Measurements from ENCODE around the gene SEC14L2.
"Not testable (repeated sequence)": the region's sequence is repeated elsewhere in the genome, so short reads cannot be mapped to it uniquely, and the experiment has no call there.

The SEC14L2 gene

GRCh38 chr22:30460555-30460954 is 63.7 kb downstream of the SEC14L2 start:
- DNase-seq = not testable (repeated sequence)

- no peak for DNase-seq
Observed at GRCh38 chr22:30469165-30469564, 72.3 kb downstream of the SEC14L2 start.

- DNase-seq = no peak
Observed at GRCh38 chr22:30470655-30471054, 73.8 kb downstream of the SEC14L2 start.

- DNase-seq = no peak
Observed at GRCh38 chr22:30471616-30472318, 74.9 kb downstream of the SEC14L2 start, which contains the start of gene SEC14L3. Gene SEC14L3, minus strand, starts transcription at chr22:30472017. Its CDS starts 59 bp downstream, at chr22:30471958.

- DNase-seq = no peak
Observed at GRCh38 chr22:30472994-30473720, 76.3 kb downstream of the SEC14L2 start.

GRCh38 chr22:30474121-30474520 is 77.3 kb downstream of the SEC14L2 start:
- DNase-seq = no peak
